Measurements from ENCODE around the gene CALM1. TPM values are rescaled to one million over a fixed set of nuclear protein-coding genes. Genes with fewer than 3 reads are reported as not detected.

Gene CALM1
- total and polyA plus RNA-seq, 10 of the 15 experiments (the other 5 are each of a cell fraction or from before 2014, with no cell fraction given) = 110 to 729 (median 261) TPM

DNA sequence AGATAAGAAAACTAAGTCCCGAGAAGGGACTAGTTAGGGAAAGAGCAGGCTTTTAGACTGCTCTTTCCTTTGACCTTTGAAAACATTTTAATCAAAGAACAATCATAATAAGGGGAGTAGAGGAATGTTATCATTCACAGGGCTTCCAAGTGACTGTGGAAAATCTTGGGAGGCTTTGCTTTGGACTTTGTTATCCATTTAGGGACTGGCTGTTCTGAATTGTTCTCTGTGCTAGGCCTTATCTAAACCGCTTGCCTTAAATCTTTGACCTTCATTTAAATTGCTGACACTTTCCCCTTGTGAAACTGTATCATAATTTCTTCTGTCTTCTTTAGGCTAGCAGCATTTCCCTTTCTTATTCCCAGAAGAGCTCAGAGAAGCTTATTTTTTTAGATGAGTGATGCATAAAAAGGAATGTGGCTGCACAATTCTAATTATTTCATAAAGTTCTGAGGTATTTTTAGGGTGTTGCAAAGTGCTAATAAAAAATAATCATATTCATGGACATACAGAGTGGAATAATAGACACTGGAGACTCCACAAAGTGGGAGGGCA, 9.5 kb upstream of the CALM1 start:
- ChIA-PET SMC1A (ENCODE audit: uncharacterized antibody, unreplicated experiment) (no interaction called here), RAD21 (ENCODE audit: unreplicated experiment) (no interaction called here), CTCF (no interaction called here), POLR2A (no interaction called here)
- no TSS peak for BruUV-seq (replicated peaks)
- H3K27me3 ChIP-seq (replicated peaks in 1 of 2; ENCODE audit: control insufficient read depth in 2 of 2, insufficient read depth in 2 of 2, low read length in 1 of 2) = no peaks in the 10 kb centered on the region
- no peak overlapping the region for H3K27ac ChIP-seq (ENCODE audit: control insufficient read depth, insufficient read depth)
- TF ChIP-seq, protein P1, sequence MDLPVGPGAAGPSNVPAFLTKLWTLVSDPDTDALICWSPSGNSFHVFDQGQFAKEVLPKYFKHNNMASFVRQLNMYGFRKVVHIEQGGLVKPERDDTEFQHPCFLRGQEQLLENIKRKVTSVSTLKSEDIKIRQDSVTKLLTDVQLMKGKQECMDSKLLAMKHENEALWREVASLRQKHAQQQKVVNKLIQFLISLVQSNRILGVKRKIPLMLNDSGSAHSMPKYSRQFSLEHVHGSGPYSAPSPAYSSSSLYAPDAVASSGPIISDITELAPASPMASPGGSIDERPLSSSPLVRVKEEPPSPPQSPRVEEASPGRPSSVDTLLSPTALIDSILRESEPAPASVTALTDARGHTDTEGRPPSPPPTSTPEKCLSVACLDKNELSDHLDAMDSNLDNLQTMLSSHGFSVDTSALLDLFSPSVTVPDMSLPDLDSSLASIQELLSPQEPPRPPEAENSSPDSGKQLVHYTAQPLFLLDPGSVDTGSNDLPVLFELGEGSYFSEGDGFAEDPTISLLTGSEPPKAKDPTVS (IDR thresholded peaks at IDR 0.05; ENCODE audit: low read depth, low read length) = no peak
- H3K4me2 ChIP-seq (ENCODE audit: control insufficient read depth, insufficient read depth) = no peak overlapping the region
- no peak overlapping the region for H3K9ac ChIP-seq (ENCODE audit: control insufficient read depth, insufficient read depth, low read length)
- DNase-seq (ENCODE audit: low read depth, low spot score) = no peak
- no peak for ATAC-seq
- no peaks in the 10 kb centered on the region for H3K9me3 ChIP-seq (replicated peaks; ENCODE audit: control insufficient read depth, insufficient read depth, low read length)
- no peaks in the 10 kb centered on the region for H4K20me1 ChIP-seq (ENCODE audit: control insufficient read depth, insufficient read depth)
- in situ Hi-C loops (cut with MboI) (loop anchor here (25.0 kb wide), 1 partner anchor 1125 kb away; the partner anchor contains the start of gene PPP4R3A), intact Hi-C loops (cut with micrococcal nuclease; ENCODE audit: unreplicated experiment) (no loop called here)
- H3K4me1 ChIP-seq (ENCODE audit: control insufficient read depth, insufficient read depth, low read length) = peaks cover under 1% of the 10 kb centered on the region; the same call in 1 of the 2 replicates
- 90% methylated on average over 2 of the region's 2 CpGs for WGBS (ENCODE audit: insufficient coverage, insufficient replicate concordance, low lambda C conversion rate, missing lambda C conversion rate)
- no peak overlapping the region for H3K4me3 ChIP-seq
- FAIRE-seq = no peak
- H3K79me2 ChIP-seq (ENCODE audit: control insufficient read depth, insufficient read depth, low read length) = no peaks in the 10 kb centered on the region; the same call in 1 of the 2 replicates
- H3K36me3 ChIP-seq (ENCODE audit: control insufficient read depth in 2 of 2, insufficient read depth in 2 of 2, low read length in 1 of 2) = no peaks in the 10 kb centered on the region
- H2AFZ ChIP-seq (ENCODE audit: control insufficient read depth, low read depth, low read length) = no peak overlapping the region

DNA sequence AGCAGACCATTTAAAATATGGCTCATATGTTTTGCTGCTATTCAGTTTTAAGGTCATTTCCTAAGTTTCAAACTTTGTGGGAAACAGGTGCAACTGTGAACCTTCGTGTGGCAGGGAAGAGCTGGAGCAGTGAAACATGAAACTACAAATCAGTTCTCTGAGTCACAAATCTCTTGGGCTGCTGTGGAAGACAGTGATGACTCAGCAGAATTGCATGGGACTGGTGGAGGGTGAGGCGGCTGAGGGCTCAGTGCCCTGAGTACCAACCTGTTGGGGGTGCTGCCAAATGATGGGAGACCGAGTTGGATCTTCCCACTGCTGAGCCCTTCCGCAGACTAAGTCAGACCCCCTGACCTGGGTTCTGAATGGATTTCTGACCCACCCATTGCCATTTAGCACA, 8.4 kb upstream of the CALM1 start:
- H3K9ac ChIP-seq (ENCODE audit: control insufficient read depth, insufficient read depth, low read length) = no peak overlapping the region
- H3K79me2 ChIP-seq (ENCODE audit: control insufficient read depth, insufficient read depth, low read length) = no peaks in the 10 kb centered on the region
- in situ Hi-C loops (cut with MboI) = loop anchor here (25.0 kb wide), 1 partner anchor 1124 kb away; the partner anchor contains the start of gene PPP4R3A
- CTCF ChIA-PET = no interaction called here
- RAD21 ChIA-PET (ENCODE audit: unreplicated experiment) = no interaction called here
- H4K20me1 ChIP-seq (ENCODE audit: control insufficient read depth, insufficient read depth) = no peaks in the 10 kb centered on the region
- H2AFZ ChIP-seq (ENCODE audit: control insufficient read depth, low read depth, low read length) = no peak overlapping the region
- H3K4me1 ChIP-seq (ENCODE audit: control insufficient read depth, insufficient read depth, low read length) = no peaks in the 10 kb centered on the region; the same call in 1 of the 2 replicates
- ATAC-seq (no peak), FAIRE-seq (no peak), DNase-seq (ENCODE audit: low read depth, low spot score) (no peak)
- WGBS (ENCODE audit: insufficient coverage, insufficient replicate concordance, low lambda C conversion rate, missing lambda C conversion rate) = 66% methylated on average over 4 of the region's 4 CpGs
- H3K4me3 ChIP-seq = no peak overlapping the region
- H3K36me3 ChIP-seq (ENCODE audit: control insufficient read depth in 2 of 2, insufficient read depth in 2 of 2, low read length in 1 of 2) = no peaks in the 10 kb centered on the region
- TF ChIP-seq MTA2 (IDR thresholded peaks at IDR 0.05; ENCODE audit: low read depth) = no peak
- TF ChIP-seq BACH1 (IDR thresholded peaks at IDR 0.05; ENCODE audit: borderline replicate concordance) = peak; percentile 37; the same call in 1 of the 2 replicates
- no peak for TF ChIP-seq SMAD5 (IDR thresholded peaks at IDR 0.05; ENCODE audit: low read depth)
- POLR2A ChIA-PET = no interaction called here
- no peak overlapping the region for H3K4me2 ChIP-seq (ENCODE audit: control insufficient read depth, insufficient read depth)
- BruUV-seq (replicated peaks) = no TSS peak
- SMC1A ChIA-PET (ENCODE audit: uncharacterized antibody, unreplicated experiment) = no interaction called here
- intact Hi-C loops (cut with micrococcal nuclease; ENCODE audit: unreplicated experiment) = no loop called here
- H3K27me3 ChIP-seq (replicated peaks in 1 of 2; ENCODE audit: control insufficient read depth in 2 of 2, insufficient read depth in 2 of 2, low read length in 1 of 2) = no peaks in the 10 kb centered on the region
- no peak overlapping the region for H3K27ac ChIP-seq (ENCODE audit: control insufficient read depth, insufficient read depth)
- no peaks in the 10 kb centered on the region for H3K9me3 ChIP-seq (replicated peaks; ENCODE audit: control insufficient read depth, insufficient read depth, low read length)

All from GM12878 (cell line).